OCI-LY3 (cell line): ENCODE data around the gene ZNF112.
"Not testable (repeated sequence)": the region's sequence is repeated elsewhere in the genome, so short reads cannot be mapped to it uniquely, and the experiment has no call there.

Source experiments
- CTCF ChIP-seq: fragments of 200-600, 300-600 bp; sonication (generic); IDR thresholded peaks from 2 replicates; pipeline ENCODE4 v1.5.1; 2014; ENCODE audit warnings: antibody characterized with exemption, low read length, low read depth
- EZH2phosphoT487 ChIP-seq: fragments of 200-600 bp; shearing (Covaris generic); IDR thresholded peaks from 2 replicates; pipeline ENCODE4 v1.6.1; 2018; ENCODE audit warnings: antibody characterized with exemption, mixed run types, low read depth

DNA sequence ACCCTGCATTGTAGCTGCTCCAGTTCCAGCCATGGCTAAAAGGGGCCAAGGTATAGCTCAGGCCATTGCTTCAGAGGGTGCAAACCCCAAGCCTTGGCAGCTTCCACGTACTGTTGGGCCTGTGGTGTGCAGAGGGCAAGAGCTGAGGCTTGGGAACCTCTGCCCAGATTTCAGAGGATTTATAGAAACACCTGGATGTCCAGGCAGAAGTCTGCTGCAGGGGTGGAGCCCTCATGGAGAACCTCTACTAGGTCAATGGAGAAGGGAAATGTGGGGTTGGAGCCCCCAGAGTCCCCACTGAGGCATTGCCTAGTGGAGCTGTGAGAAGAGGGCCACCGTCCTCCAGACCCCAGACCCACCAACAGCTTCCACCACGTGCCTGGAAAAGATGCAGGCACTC is 21.8 kb downstream of the ZNF112 start:
- not testable (repeated sequence) for TF ChIP-seq CTCF, EZH2phosphoT487
